D341Med (cell line): ENCODE data around the gene CCL5.

Source experiments
- DNase-seq: peaks from one replicate; pipeline ENCODE4 v3.0.0; 2012; ENCODE audit warnings: low spot score

CCL5 gene

DNA sequence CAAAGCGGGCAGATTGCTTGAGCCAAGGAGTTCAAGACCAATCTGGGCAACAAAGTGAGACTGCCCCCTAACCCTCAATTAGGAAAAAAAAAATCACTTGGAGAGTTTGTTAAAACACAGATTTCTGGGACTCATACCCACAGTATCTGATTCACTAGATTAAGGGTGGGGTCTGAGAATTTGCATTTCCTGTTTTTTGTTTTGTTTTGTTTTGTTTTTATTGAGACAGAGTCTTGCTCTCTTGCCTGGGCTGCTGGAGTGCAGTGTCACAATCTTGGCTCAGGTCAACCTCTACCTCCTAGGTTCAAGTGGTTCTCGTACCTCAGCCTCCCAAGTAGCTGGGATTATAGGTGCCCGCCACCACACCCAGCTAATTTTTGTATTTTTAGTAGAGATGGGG is 12.6 kb downstream of the CCL5 start:
- DNase-seq, result no peak

DNA sequence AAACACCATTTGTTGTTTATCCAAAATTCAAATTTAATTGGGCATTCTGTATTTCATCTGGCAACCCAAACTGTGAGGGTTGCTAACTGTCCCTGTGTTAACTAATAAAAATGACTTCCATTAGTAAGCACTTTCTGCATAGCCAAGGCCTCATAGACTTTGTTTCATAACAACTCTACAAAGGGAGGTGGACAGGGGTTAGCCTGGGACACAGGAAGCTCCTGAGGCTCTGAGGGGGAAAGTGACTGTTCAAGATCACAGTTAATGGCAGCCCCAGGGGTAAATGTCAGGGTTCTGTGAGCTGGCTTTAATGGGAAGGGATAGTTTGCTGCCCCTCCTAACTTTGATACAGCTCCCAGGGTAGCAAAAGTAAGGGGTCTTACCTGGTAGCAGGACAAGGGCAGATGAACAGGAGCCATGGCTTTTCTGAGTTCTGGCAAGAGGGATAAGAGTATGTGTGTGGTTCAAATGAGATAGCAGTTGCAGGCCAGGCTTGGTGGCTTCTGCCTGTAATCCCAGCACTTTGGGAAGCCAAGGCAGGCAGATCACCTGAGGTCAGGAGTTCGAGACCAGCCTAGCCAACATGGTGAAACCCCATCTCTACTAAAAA is 13.7 kb downstream of the CCL5 start:
- DNase-seq, result no peak

DNA sequence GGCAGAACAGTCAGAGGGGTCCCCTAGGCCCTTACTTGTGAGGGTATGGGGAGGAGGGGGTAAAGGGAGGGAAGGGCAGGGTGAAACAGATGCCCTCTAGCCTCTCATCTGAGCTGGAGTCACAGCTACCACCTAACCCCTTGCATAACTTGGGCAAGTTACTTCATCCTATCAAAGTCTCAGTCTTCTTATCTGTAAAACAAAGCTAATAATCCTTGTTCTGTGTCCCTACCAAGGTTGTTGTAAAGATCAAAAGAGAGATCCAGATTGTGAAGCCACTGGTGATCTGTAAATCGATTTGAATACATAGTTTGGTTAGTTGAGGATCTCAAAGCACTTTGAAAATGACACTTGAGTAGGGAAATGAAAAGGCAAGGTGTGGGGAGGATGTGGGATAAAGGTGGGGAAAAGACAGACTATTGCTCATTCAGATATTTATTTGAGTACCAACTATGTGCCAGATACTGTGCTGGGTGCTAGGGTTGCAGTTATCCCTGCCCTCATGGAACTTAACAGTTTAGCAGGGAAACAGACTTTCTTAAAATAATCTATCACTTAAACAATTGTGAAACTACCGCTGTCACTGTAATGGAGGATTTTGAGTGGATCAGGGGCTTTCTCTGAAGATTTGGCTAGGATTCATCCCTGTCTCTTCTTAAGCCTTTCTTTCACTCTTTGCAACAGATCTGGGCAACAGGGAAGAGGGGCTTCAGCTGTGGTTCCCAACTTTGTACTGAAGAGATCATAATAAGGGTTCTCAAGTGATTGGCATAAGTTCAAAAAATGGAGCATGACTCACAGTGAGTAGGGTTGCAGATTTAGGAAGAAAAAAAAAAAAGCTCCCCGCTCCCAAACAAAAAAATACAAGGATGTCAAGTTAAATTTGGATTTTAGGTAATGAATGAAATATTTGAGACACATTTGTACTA is 14.5 kb downstream of the CCL5 start:
- no peak for DNase-seq

DNA sequence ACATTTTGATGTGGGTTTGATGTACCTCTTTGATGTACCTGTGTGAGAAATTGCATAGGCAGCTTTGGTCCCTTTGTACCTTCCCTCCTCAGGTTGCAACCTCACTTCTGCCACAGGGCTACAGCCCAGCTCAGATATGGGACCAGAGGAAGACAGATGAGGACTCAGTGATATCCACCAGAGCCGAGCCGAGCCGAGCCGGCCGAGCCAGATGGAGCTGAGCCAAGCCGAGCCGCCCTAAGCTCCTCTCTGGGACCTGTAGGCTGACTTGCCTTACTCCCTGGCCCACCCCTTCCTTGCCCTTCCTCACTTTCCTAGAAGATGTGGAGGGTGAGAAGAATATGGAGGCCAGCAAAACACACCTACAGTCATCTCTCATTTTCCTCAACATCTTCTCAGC is 15.3 kb downstream of the CCL5 start:
- DNase-seq, result no peak

DNA sequence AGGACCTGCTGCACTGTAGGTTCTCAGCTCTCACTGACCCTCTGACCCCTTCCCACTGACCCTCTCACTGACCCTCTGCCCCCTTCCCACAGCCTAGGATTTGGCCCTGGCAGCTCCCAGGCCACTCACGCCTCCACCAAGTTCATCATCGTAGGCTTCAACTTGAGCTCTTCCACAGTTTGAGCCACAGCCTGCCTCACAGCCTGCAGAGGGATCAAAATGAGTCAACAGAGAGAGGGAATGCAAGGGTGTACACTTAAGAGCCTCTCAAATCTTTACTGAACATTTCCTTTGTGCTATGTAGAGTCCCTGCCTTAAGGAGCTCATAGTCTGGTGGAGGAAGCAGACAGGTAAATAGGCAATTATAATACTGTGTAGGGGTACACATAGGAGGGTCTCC is 23.6 kb downstream of the CCL5 start:
- no peak for DNase-seq

DNA sequence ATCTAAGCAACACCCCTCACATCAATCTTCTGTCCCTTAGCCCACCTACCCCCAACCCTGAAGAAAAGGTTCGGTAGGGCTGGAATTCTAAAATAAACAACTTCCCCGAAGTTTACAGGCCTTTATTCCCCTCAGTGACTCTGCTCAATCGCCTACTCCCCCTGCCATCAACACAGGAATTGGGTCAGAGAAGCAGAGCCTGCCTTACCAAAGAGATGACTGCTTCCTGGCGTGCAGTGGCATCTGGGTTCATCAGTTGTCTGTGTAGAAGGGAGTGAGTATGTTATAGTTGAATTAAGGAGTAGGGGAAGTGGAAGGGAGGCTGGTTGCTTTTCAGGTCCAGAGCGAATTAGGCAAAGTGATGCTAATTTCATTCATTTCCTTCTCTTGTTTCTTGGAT is 24.2 kb downstream of the CCL5 start:
- no peak for DNase-seq

DNA sequence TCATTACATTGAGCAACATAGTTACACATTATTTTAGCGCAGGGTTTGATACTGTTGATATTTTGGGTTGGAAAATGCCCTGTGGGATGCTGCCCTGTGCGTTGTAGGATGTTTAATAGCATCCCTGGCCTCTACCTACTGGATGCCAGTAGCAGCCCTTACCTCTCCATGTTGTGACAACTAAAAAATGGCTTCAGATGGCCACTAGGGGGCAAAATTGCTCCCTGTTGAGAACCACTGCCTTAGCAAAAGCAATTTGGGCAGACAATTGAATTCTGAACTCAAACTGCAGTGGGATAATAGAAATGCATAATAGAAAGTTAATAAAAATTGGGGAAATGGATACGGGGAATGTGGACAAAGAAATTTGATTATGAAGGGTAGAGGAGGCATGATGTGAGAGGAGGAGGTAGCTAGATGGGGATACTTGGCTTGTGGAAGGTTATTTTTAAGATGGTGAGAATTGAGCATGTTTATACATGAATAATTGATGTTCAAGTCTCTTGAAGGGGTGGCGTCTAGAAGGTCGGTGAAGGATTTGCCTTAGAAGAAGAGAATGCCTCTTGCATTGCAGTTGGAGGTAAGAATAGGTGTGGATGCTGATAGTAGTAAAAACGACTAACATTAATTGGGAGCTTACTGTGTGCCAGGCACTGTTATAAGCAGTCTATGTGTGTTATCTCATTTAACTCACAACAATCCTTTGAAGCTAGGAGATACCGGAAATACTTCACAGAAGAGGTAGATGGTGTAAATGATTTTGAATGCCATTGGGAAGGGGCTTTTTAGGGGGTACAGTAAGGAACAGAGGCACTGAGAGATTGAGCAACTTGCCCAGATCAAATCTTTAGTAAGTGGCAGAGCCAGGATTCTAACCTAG is 30.5 kb downstream of the CCL5 start:
- peak; percentile 64 for DNase-seq

DNA sequence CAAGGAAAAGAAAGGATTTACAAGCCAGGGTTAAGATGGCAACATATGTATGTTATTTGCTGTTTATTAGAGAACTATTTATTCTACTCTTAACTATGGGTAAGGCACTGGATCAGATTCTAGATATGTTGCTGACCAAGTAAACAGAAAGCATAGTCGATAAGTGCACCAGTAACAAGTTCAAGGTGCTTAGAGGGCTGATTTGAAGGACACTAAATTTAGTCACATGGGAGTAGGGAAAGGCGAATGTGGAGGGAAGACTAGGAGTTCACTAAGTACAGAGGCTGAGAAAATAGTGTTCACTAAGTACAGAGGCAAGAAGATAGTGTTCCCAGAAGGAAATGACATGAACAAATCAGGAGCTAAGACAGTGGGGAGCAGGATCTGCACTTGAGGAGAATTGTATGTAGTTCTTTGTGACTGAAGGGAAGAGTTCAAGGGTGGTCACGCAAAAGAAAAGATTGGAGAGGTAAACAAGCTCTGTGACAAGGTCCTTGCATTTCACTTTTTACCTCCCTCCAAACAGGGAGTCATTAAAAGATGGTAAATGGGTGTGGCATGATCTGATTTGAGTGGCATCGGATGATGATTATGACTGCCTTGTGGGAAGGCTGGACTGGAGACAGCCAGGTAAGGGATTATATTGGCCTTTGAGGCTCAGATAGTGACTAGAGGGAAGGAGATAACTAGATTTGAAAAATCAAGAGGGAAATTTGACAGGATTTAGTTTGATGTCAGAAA is 32.4 kb downstream of the CCL5 start:
- no peak for DNase-seq

DNA sequence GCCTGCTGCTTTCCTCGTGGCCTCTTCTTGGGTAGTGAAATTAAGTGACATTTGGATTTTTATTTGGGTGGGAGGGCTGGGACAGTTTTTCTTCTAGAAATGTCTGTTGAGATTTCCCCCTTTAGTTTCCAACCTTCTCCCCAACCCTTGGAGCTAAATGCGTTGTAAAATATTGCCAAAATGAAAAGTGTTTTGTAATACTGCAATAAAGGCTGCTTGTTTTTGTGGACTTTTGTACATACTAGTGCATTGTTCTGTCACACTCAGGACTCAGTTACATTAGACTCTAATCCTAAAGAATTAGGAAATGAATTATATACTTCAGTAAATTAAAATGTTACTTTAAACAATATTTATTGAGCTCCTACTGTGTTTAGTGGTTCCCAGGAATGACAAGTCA is 33.2 kb downstream of the CCL5 start:
- DNase-seq, result no peak

DNA sequence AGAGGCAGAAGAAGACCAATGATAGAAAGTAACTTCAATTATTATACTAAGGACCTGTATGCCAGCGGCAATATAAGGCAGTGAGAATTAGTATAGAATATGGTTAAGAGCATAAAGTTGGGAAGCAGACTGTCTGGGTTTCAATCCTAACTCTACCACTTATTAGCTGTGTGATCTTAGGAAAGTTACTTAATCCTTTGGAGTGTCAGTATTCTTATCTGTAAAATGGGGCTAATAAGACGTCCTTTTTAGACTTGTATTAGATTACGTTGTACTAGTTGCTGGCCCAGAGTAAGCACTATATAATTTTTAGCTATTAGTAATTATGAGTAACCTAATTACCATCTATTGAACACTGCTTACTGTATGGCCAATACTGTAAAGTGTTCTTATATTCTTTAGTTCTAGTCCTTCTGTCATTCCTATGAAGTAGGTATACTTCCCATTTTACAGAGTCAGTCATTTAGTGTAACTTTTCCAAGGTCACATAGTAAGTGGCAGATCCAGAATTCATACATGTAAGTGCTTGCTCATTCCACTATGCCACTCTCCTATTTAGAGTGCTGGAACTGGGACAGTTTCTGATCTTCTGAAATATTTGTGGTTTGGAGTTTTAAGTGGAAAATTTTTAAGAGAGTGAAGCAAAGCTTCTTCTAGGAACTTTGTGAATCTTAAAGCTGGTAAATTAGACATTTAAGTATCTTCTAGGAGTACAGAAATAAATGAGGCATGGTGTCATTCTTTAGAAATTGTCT is 33.9 kb downstream of the CCL5 start:
- DNase-seq, result no peak

DNA sequence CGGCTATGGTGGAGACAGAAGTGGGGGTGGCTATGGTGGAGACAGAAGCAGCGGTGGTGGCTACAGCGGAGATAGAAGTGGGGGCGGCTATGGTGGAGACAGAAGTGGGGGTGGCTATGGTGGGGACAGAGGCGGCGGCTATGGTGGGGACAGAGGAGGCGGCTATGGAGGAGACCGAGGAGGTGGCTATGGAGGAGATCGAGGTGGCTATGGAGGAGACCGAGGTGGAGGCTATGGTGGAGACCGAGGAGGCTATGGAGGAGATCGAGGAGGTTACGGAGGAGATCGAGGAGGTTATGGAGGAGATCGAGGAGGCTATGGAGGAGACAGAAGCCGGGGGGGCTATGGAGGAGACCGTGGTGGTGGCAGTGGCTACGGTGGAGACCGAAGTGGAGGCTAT is 35.6 kb downstream of the CCL5 start:
- no peak for DNase-seq

DNA sequence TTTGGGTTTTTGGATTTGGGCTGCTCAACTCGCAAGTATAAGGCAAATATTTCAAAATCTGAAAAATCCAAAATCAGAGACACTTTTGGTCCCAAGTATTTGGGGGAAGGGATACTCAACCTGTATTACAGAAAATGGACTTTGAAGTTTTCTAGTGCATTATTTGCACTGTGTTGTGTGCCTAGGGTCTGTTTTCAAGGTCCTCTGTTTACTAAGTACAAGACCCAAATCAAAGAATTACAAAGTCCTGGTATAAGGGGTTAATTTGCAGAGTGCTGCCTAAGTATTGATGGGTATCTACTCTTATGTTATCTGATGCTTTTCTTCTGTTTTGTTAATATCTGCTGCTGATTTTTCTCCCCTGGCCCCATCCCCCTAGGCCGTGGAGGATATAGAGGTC is 36.5 kb downstream of the CCL5 start:
- DNase-seq, result no peak

DNA sequence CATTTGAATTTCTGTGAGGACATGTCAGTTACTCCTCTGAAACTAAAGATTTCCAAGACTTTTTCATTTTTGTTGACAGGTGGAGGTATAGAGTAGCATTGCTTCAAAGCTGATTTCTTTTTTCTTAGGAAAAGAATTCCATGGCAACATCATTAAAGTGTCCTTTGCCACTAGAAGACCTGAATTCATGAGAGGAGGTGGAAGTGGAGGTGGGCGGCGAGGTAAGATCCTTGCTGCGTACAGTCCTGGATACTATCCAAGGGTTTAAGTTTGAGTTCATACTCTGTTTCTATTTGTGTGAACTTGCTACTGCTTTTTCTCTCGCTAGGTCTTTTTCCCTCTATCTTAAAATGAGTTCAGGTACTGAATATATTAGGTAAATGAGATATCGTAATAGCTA is 37.9 kb downstream of the CCL5 start:
- DNase-seq, result no peak

DNA sequence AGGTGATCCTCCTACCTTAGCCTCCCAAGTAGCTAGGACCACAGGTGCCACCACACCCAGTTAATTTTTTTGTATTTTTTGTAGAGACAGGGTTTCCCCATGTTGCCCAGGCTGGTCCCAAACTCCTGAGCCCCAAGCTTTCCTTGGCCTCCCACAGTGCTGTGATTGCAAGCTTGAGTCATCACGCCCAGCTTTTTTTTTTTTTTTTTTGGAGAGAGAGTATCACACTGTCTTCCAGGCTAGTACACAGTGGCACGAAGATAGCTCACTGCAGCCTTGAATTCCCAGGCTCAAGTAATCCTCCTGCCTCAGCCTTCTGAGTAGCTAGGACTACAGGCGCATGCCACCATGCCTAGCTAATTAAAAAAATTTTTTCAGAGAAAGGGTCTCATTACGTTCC is 38.7 kb downstream of the CCL5 start:
- no peak for DNase-seq

DNA sequence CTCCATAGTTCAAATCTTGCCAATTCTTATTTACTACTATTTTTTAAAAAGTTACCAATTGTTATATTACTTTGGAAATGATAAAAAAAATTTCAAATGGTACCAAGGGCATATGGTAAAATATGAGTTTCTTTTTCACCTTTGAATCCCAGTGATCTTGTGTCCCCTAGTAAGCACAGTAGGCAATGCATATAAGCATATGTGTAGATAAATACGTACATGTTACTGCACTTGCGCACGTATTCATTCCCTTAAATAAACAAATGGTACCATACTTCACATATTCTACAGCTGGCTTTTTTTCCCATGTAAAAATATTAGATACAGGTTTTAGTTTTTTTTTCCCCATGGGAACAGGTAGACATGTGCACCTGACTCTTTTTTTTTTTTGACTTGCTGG is 39.1 kb downstream of the CCL5 start:
- DNase-seq, result no peak

DNA sequence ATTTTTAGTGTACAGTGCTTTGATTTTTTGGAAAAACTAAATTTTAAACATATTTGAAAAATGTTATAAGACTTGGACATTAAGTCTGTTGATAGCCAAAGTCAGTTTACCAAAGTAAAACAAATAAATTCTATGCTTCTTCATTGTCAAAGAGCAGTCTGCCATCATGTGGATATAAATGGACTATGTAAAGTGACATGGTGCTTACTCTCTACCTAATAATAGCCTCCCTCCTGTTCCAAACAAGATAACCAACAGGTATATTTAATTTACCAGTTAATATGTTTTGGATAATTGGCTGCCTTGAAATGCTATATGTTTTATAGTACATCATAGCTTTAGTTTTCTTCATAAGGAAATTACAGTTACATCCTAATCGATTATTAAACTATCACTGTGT is 55.0 kb downstream of the CCL5 start:
- DNase-seq, result no peak
